A549 (cell line): ENCODE results near the gene CAPN2. TPM values are rescaled to one million over a fixed set of nuclear protein-coding genes. Genes with fewer than 3 reads are reported as not detected.

ENCODE experiments used
- ATAC-seq, 2 experiments: fragments of 200-7000 bp in 1 of 2; fragments of >200 bp in 1 of 2; cut with Nextera tagmentation in 1 of 2; cut with Tn5 transposase in 1 of 2; 3 replicates each; pipeline versions ENCODE4 v1.8.0 to v1.9.1; 2018 to 2020; ENCODE audit warnings: mild to moderate bottlenecking in 1 of 2, moderate library complexity in 1 of 2
- CTCF ChIA-PET: fragments of 300-600 bp; sonication (Branson Sonifier 250); formaldehyde crosslinking; extraction: SDS; loops from one replicate; lab custom pipeline; 2021; ENCODE audit warnings: antibody characterized with exemption, inconsistent platforms; lab: Yijun Ruan, JAX
- POLR2A ChIA-PET: fragments of 350-600 bp; formaldehyde crosslinking; extraction: SDS; loops from one replicate; lab custom pipeline; 2021; ENCODE audit warnings: antibody characterized with exemption, inconsistent platforms; lab: Yijun Ruan, JAX
- DNase-seq, 2 experiments: peaks; one replicate each; pipeline versions ENCODE4 v3.0.0 to v3.0.0-alpha.2; 2011 to 2016; ENCODE audit warnings: low read depth in 1 of 2, low spot score in 1 of 2
- FAIRE-seq: peaks from 2 replicates; lab custom pipeline; 2011; peaks lifted over from hg19 to GRCh38; lab: Jason Lieb, UNC
- H3K27ac ChIP-seq, 2 experiments: fragments of >200 bp; sonication (Bioruptor Twin); formaldehyde crosslinking; 3 replicates each; pipeline ENCODE4 v1.5.1; 2016 to 2017
- H3K4me1 ChIP-seq: fragments of >200 bp; sonication (Bioruptor Twin); formaldehyde crosslinking; 3 replicates; pipeline ENCODE4 v1.6.1; 2016
- H3K4me2 ChIP-seq: fragments of >200 bp; sonication (Bioruptor Twin); formaldehyde crosslinking; 3 replicates; pipeline ENCODE4 v1.6.1; 2016
- H3K4me3 ChIP-seq: fragments of >200 bp; sonication (Bioruptor Twin); formaldehyde crosslinking; 3 replicates; pipeline ENCODE4 v1.5.1; 2016
- H3K9me3 ChIP-seq: fragments of >200 bp; sonication (Bioruptor Twin); formaldehyde crosslinking; 3 replicates; pipeline ENCODE4 v1.6.1; 2016
- HDAC2 ChIP-seq: fragments of 200-600 bp; sonication (generic); IDR thresholded peaks from 2 replicates; pipeline ENCODE4 v1.6.1; 2016
- HOXA7 ChIP-seq: fragments of 250-450 bp; sonication (Bioruptor Pico); IDR thresholded peaks from 2 replicates; pipeline ENCODE4 v1.5.0; 2020; ENCODE audit warnings: mild to moderate bottlenecking, moderate library complexity
- HOXB13 ChIP-seq: fragments of 250-450 bp; sonication (Bioruptor Pico); IDR thresholded peaks from 2 replicates; pipeline ENCODE4 v1.5.0; 2020; ENCODE audit warnings: low read depth, mild to moderate bottlenecking, moderate library complexity
- MAFK ChIP-seq: fragments of 450-650 bp; IDR thresholded peaks from 2 replicates; pipeline ENCODE4 v1.6.1; 2014; ENCODE audit not compliant: partially characterized antibody
- NPAS2 ChIP-seq: fragments of 250-450 bp; sonication (Bioruptor Pico); IDR thresholded peaks from 2 replicates; pipeline ENCODE4 v1.8.0; 2022; ENCODE audit warnings: mild to moderate bottlenecking, moderate library complexity, borderline replicate concordance
- NR3C1 ChIP-seq: fragments of >200 bp; sonication (Bioruptor Twin); formaldehyde crosslinking; IDR thresholded peaks from 3 replicates; pipeline ENCODE4 v1.6.1; 2017
- RNF2 ChIP-seq: fragments of 200-600 bp; sonication (generic); IDR thresholded peaks from 2 replicates; pipeline ENCODE4 v1.6.1; 2016; ENCODE audit warnings: low read depth, mild to moderate bottlenecking, antibody characterized with exemption, moderate library complexity, borderline replicate concordance
- SMC3 ChIP-seq: fragments of >200 bp; sonication (Bioruptor Twin); formaldehyde crosslinking; IDR thresholded peaks from 3 replicates; pipeline ENCODE4 v1.6.1; 2018; ENCODE audit warnings: inconsistent platforms
- TFCP2L1 ChIP-seq: fragments of 250-450 bp; sonication (Bioruptor Pico); IDR thresholded peaks from 2 replicates; pipeline ENCODE4 v1.5.0; 2021; ENCODE audit warnings: mild to moderate bottlenecking
- TP53 ChIP-seq: fragments of 250-450 bp; sonication (Bioruptor Pico); IDR thresholded peaks from 2 replicates; pipeline ENCODE4 v1.5.0; 2021; ENCODE audit warnings: mild to moderate bottlenecking, moderate library complexity
- WGBS: methylation state at CpG from one replicate; pipeline ENCODE4 v1.1.6; 2017; ENCODE audit errors: missing lambda C conversion rate; 5-methylcytosine and 5-hydroxymethylcytosine counted together
- polyA plus RNA-seq, 4 experiments: library from polyadenylated mRNA; depleted of rRNA in 3 of 4; stranded (reverse); fragments of >200 nt; fragmentation: RNase III in 1 of 4; extraction: RNeasy Plus Mini Kit Qiagen cat#74134 plus additional on column Dnase treatment in 1 of 4; gene quantifications; 2 replicates in 3 of 4; 3 replicates in 1 of 4; pipeline ENCODE4 v1.2.3, GENCODE V29; 2011 to 2017
- TF ChIP-seq, protein P1 (sequence below): fragments of >200 bp; sonication (Bioruptor Twin); formaldehyde crosslinking; IDR thresholded peaks from 3 replicates; pipeline ENCODE4 v1.5.1; 2016
- TF ChIP-seq, protein P2 (sequence below): fragments of 150-350 bp; IDR thresholded peaks from 2 replicates; pipeline ENCODE4 v1.6.1; 2014; ENCODE audit warnings: low read depth, mild to moderate bottlenecking, low read length
- TF ChIP-seq, protein P3 (sequence below): IDR thresholded peaks from 2 replicates; pipeline ENCODE4 v1.6.1; 2012
- TF ChIP-seq, protein P4 (sequence below): fragments of 250-450 bp; sonication (Bioruptor Pico); IDR thresholded peaks from 2 replicates; pipeline ENCODE4 v1.5.0; 2021; ENCODE audit warnings: mild to moderate bottlenecking, moderate library complexity, borderline replicate concordance

CAPN2 gene
- polyA plus RNA-seq, 2 of the 4 experiments (the other 2 are of a cell fraction): 199 to 300 TPM

DNA sequence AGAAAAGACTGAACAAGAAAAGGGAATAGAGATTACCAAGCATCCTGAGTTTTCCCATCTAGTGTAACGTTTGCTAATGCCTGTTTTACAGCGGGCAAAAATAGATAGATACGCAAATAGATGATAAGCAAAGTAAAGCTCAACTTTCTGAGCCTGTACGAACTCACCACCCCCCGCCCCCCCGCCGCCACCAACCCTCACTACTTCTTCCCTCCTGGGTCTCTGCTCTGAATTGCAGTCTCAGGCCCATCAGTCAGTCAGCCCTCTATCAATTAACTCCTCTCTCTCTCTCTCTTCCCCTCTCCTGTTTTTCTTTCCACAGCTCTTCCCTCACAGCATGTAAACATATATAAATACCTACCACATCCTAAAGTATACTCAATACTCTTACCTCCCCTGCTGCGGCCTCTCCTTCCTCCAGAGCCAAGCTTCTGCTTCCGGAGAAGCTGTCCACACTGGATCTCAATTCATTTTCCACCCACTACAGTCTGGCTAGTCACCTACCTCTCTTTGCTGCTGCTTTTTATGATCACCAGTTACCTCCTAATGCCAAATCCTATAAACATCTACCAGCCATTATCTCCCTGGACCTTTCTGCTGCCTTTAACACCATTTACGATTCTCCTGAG is 64.6 kb downstream of the CAPN2 start:
- FAIRE-seq (no peak), DNase-seq (no peak), ATAC-seq (no peak)
- H3K27ac ChIP-seq: peak overlapping the region in 1 of 2 experiments; percentile 89; a peak in 4 of 6 replicates
- 88% methylated on average over 10 of the region's 10 CpGs for WGBS
- H3K4me1 ChIP-seq: peaks cover 44% of the 10 kb centered on the region
- POLR2A ChIA-PET: no interaction called here
- CTCF ChIA-PET: interaction anchor here (3.1 kb wide), 1 partner anchor 28 kb away, joined by 12 read pairs; no protein-coding TSS in a partner anchor
- no peaks in the 10 kb centered on the region for H3K9me3 ChIP-seq
- TF ChIP-seq HDAC2: no peak
- TF ChIP-seq TP53 (CRISPR knock-in tag): no peak
- no peak for TF ChIP-seq SMC3
- TF ChIP-seq NPAS2: no peak
- no peak for TF ChIP-seq NR3C1
- TF ChIP-seq RNF2: no peak
- TF ChIP-seq, protein P1, sequence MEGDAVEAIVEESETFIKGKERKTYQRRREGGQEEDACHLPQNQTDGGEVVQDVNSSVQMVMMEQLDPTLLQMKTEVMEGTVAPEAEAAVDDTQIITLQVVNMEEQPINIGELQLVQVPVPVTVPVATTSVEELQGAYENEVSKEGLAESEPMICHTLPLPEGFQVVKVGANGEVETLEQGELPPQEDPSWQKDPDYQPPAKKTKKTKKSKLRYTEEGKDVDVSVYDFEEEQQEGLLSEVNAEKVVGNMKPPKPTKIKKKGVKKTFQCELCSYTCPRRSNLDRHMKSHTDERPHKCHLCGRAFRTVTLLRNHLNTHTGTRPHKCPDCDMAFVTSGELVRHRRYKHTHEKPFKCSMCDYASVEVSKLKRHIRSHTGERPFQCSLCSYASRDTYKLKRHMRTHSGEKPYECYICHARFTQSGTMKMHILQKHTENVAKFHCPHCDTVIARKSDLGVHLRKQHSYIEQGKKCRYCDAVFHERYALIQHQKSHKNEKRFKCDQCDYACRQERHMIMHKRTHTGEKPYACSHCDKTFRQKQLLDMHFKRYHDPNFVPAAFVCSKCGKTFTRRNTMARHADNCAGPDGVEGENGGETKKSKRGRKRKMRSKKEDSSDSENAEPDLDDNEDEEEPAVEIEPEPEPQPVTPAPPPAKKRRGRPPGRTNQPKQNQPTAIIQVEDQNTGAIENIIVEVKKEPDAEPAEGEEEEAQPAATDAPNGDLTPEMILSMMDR: no peak
- TF ChIP-seq, protein P2, sequence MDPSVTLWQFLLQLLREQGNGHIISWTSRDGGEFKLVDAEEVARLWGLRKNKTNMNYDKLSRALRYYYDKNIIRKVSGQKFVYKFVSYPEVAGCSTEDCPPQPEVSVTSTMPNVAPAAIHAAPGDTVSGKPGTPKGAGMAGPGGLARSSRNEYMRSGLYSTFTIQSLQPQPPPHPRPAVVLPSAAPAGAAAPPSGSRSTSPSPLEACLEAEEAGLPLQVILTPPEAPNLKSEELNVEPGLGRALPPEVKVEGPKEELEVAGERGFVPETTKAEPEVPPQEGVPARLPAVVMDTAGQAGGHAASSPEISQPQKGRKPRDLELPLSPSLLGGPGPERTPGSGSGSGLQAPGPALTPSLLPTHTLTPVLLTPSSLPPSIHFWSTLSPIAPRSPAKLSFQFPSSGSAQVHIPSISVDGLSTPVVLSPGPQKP: no peak
- TF ChIP-seq, all 56 proteins: peak for 0
- Histone ChIP-seq H3K4me2 (no peak overlapping the region; the same call in 2 of the 3 replicates), H3K4me3 (no peak overlapping the region)

DNA sequence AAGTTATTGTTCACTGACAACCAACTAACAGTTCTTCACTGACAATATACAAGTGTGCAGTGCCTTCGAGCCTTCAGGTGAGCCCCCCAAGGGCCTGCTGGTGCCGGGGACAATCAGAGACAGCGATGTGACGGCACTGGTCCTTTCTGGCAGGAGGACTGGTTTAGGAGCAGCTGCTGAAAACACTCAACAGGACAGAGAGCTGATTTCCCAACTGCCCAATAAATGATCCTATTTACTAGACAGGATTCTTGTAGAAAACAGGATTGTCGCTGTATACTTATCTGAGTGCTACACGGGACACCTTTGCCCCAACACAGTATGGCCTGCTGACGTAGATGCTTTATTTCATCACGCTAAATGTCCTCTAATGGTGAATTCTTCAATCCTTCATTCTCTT is 68.0 kb downstream of the CAPN2 start:
- CTCF ChIA-PET: interaction anchor here (1.2 to 2.7 kb wide), 6 partner anchors 10 to 82 kb away, joined by 3 to 7 read pairs (median 4); partner anchors contain the start of genes CAPN2 and TP53BP2
- 95% methylated on average over 8 of the region's 8 CpGs for WGBS
- POLR2A ChIA-PET: no interaction called here

More for the DNA sequence above, 68.0 kb downstream of the CAPN2 start:
- no peak for FAIRE-seq
- no peak for DNase-seq
- TF ChIP-seq MAFK: no peak
- TF ChIP-seq, protein P3, sequence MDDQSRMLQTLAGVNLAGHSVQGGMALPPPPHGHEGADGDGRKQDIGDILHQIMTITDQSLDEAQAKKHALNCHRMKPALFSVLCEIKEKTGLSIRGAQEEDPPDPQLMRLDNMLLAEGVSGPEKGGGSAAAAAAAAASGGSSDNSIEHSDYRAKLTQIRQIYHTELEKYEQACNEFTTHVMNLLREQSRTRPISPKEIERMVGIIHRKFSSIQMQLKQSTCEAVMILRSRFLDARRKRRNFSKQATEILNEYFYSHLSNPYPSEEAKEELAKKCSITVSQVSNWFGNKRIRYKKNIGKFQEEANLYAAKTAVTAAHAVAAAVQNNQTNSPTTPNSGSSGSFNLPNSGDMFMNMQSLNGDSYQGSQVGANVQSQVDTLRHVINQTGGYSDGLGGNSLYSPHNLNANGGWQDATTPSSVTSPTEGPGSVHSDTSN: no peak
- TF ChIP-seq, protein P4, sequence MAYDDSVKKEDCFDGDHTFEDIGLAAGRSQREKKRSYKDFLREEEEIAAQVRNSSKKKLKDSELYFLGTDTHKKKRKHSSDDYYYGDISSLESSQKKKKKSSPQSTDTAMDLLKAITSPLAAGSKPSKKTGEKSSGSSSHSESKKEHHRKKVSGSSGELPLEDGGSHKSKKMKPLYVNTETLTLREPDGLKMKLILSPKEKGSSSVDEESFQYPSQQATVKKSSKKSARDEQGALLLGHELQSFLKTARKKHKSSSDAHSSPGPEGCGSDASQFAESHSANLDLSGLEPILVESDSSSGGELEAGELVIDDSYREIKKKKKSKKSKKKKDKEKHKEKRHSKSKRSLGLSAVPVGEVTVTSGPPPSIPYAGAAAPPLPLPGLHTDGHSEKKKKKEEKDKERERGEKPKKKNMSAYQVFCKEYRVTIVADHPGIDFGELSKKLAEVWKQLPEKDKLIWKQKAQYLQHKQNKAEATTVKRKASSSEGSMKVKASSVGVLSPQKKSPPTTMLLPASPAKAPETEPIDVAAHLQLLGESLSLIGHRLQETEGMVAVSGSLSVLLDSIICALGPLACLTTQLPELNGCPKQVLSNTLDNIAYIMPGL (CRISPR knock-in tag): no peak
- TF ChIP-seq TFCP2L1 (CRISPR knock-in tag): no peak
- TF ChIP-seq, protein P2: no peak
- TF ChIP-seq HOXB13 (CRISPR knock-in tag): no peak
- TF ChIP-seq NR3C1: no peak
- TF ChIP-seq HOXA7 (CRISPR knock-in tag): no peak
- ATAC-seq: no peak
- H3K27ac ChIP-seq: no peak overlapping the region
- H3K4me1 ChIP-seq: peaks cover 13% of the 10 kb centered on the region
- H3K4me2 ChIP-seq: no peak overlapping the region
- no peaks in the 10 kb centered on the region for H3K9me3 ChIP-seq
- H3K4me3 ChIP-seq: no peak overlapping the region
